GM12872 (cell line): ENCODE results near the gene FBXW11.

Experiments
- CTCF ChIP-seq: IDR thresholded peaks from 3 replicates; pipeline ENCODE4 v1.5.1; 2011; ENCODE audit warnings: low read depth, mild to moderate bottlenecking, low read length, moderate library complexity; ENCODE audit not compliant: insufficient read depth

FBXW11 gene

GRCh38 chr5:171821286-171821685 is 185.2 kb downstream of the FBXW11 start:
- no peak for TF ChIP-seq CTCF

GRCh38 chr5:171820561-171820960 is 185.9 kb downstream of the FBXW11 start:
- no peak for TF ChIP-seq CTCF

GRCh38 chr5:171816666-171817065 is 189.8 kb downstream of the FBXW11 start:
- TF ChIP-seq CTCF = no peak

GRCh38 chr5:171813813-171814490 is 192.5 kb downstream of the FBXW11 start:
- TF ChIP-seq CTCF = no peak

GRCh38 chr5:171813270-171813669 is 193.2 kb downstream of the FBXW11 start:
- TF ChIP-seq CTCF = no peak
